T-helper 1 cell treated with Interleukin-12 subunit alpha and Interleukin-12 subunit beta and Interleukin-4 antibody, amounts not matched to agents 30 ng/mL and 1 ng/mL, for 36 hours (primary cell): ENCODE measurements around the gene TOP1. TPM values are rescaled to one million over a fixed set of nuclear protein-coding genes. Genes with fewer than 3 reads are reported as not detected.

Source experiments
- intact Hi-C: fragments of 100-400 bp; cut with micrococcal nuclease; formaldehyde crosslinking; loops from one replicate; pipeline ENCODE4 v1.15.1; 2024
- total RNA-seq: library from RNA; stranded (reverse); gene quantifications from 2 replicates; pipeline ENCODE4 v1.2.3, GENCODE V29; 2022

The TOP1 gene
- total RNA-seq, 1 donor from 2014 or later = 98.4 TPM

DNA sequence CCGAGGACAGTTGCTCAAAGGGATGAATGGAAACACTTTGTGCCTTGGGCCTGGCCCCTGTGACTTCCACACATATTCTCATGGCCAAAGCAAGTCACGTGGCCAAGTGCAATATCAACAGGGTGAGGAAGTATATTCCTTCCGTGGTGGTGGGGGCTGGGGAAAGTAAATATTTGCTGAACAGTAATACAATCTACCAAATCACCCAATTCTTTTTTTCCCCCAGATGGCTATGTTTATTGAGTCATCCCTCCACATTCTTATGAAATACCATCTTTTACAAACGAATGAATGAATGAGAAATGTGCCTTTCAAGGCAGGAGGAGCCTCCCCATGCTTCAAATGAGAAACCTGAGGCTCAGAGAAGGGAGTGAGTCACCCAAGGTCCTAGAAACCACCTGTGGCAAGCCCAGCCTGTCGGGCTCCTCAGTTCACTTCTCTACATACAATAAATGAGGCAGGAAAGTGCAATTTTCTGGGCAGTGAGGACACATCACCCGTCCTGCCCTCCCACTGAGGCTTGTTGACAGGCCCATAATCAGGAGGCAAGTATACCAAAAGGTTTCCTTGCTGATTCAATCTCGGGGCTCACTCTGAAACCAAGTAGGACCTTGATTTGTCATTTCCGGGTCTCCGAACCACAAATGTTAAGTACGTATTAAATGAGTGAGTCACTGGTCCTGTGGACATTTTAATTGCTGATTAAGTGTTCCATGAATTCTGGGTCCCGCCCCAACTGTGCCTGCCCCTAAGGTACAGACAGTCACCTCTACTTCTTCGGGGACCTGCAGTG is 25.3 kb upstream of the TOP1 start:
- intact Hi-C loops = loop anchor here (1.0 kb wide), 6 partner anchors 13 to 154 kb away; partner anchors contain the start of gene TOP1

DNA sequence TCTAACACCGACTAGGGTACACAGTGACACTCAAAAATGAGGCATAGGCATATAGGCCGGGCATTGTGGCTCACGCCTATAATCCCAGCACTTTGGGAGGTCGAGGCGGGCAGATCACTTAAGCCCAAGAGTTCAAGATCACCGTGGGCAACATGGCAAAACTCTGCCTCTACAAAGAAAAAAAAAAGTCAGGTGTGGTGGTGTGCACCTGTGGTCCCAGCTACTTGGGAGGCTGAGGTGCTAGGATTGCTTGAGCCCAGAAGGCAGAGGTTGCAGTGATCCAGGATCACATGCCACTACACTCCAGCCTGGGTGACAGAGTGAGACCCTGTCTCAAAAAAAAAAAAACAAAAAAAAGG is 24.7 kb upstream of the TOP1 start:
- intact Hi-C loops = loop anchor here (1.0 kb wide), 6 partner anchors 14 to 153 kb away; partner anchors contain the start of gene TOP1

DNA sequence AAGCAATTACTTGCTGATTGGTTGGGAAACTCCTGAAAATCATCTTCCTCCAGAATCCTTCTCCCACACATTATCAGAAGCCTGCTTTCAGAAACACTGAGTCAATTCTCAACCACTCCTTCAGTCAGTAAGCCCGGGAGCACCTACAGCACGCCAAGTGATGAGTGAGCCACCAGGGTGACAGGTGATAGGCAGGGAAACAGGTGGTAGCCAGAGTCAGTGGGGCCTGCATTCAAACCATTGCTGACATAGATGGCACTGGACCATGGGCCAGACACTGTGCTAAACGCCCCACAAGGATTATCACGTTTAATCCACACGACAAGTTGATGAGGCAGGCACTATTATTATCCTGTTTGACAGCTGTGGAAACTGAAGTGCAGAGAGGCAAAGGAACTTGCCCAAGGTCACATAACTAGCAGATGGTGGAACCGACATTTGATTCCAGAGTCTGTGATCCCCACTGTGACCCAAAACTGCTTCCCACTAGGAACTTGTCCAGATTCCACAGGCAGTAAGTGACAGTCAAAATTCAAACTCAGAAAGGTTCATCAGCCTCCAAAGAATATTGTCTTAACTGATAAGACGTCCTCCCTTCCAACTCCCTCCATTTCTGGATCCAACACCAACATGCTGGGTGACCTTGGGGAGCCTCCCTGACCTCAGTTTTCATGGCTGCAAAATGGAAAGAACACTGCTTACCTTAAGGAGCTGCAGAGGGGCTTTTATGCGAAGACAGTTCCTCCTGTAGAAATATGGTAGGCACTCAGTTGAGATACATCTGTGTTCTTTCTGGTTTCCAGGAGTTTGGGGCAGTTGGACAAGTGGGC is 23.9 kb upstream of the TOP1 start:
- intact Hi-C loops = no loop called here

DNA sequence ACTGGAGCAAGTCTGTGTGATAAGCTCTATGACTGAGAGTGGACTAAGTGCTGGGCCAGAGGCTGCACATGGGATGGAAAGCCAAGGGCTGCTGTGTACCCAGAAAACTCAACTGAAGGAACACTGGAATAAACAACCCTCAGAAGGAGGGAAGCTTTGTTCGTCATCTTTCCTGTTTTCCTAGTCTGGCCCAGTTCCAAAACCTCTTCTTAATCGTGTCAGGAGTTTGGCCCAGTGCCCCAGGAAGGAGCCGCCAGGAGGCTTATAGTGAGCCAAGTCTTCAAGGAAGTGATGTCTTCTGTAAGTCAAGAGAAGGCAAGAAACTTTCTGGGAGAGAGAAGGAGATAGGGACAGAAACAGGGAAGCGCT is 23.3 kb upstream of the TOP1 start:
- intact Hi-C loops = no loop called here

DNA sequence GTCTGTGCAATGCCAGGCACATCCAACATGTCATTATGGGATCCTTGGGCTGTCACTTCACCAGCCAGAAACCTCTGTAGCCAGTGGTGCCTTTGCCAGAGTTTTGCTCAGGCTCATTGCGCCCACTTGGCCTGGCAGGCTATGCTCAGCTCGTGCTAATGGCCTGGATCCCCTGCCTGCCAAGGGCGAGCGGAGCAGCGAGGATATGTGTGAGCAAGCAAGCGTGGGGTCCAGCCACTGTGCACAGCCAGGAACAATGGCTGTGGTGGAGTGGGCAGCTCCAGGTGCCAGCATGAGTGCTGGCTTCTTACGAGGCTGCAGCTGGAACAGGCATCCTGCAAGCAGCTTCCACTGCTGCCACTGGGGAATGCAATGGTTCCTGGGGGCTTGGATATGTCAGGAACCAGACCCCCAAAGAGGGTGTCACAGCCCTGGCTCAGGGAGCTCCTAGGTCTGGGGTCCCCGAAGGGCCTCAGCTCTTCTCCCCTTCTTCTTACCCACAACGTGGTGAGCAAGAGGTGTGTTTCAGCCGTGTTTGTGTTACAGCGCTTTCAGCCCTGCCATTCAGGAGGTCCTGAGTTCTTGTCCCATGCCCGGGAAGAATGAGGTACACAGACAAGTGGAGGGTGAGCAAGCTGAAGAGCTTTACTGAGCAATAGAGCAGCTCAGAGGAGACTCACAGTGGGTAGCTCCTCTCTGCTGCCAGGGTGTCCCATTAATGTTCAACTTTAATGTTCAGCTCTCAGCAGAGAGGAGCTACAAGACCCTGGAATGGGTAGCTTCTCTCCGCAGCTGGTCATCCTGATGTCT is 22.3 kb upstream of the TOP1 start:
- intact Hi-C loops = no loop called here

DNA sequence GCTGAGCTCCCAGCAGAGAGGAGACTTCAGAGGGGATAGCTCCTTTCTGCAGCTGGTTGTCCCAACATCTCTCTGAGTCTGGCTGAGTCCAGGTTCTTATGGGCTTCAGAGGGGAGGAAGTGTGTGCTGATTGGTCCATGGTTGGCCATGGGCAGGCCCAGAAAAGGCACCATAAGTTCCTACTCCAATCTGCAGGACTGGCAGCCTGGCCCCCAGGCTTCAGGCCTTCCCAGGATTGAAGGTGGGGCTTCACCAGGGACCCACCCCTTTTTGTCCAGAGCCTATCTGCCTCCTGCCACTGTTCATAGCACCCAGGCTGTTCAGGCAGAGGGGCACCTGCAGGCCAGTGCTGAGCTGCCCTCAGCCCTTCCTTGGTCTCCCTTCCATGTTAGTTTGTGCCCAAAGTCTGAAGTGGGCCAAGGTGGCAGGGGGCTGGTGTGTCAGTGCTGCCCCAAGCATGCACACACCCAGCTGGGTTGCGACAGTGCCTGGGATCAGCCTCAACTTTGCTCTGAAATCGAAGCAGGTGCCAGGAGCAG is 21.6 kb upstream of the TOP1 start:
- intact Hi-C loops = no loop called here

DNA sequence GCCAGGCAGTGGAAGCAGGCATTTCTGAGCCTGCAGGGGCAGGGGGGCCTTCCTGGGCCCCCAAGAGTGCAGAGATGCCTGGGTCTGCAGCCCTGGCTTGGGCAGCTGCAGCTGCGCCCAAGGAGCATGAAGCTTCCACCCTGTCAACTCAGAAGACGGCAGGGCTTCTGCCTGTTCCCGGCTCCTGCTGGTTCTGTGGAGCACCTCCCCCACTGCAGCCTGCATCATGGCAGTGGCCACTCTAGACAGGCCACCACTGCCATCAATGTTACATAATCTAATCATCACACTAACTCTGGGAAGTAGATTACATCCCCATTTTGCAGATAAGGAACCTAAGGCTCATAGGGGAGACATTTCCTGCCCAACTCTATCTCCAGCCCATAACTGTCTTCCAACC is 21.1 kb upstream of the TOP1 start:
- intact Hi-C loops = no loop called here

DNA sequence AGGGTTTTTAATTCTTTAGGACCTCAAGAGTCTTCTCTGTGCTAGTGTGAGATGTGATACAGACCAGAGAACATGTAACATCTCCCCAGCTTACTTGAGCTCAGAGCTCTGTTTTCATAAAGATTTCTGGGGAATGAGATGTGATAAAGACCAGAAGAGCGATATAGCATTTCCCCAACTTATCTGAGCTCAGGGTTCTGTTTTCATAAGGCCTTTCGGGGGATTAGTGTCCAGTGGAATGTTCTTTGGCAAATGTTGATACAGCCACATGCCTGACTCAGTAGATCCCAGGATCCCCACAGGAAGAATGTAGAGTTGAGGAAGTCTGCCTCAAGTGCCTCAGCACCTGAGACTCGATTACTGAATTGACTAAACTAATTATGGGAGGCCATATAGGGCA is 18.7 kb upstream of the TOP1 start:
- intact Hi-C loops = loop anchor here (2.0 kb wide), 1 partner anchor 19 kb away; no protein-coding TSS in a partner anchor

DNA sequence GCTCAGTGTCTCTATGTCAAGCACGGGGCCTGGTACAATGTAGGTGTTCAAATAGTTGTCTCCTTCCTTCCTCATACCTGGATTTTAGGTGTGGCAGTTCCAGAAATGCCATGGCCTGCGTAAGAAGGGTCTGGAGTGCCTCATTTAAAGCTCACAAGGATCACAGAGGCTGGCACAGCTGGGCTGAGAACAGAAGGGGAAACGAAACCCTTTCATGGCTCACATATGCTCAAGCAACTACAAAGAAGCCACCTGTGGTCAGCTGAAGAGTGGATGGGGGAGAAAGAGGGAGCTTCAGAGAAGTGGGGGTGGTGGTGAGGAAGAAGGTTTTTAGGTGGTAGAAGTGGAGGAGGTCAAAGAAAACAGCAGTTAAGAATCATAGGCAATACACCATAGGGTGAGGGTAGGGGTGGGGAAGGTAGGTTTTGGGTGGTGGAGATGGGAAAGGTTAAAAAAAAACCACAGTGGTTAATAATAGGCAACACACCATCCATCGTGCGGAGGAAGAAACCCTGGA is 17.0 kb upstream of the TOP1 start:
- intact Hi-C loops = no loop called here

DNA sequence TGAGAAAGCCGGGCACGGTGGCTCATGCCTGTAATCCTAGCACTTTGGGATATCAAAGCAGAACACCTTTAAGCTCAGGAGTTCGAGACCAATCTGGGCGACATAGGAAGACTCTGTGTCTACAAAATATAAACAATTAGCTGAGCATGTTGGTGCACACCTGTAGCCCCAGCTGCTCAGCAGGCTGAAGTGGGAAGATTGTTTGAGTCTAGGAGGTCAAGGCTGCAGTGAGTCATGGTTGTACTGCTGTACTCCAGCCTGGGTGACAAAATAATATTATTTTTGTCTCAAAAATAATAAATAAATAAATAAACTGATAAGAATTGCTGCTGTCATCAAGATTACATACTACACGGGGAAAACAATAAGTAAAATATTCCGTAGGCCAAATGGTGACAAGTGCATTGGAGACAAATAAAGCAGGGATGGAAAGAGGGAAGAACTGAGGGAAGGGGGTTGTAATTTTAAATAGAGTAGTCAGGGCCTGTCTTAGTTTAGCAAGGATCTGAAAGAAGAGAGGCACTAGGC is 14.0 kb upstream of the TOP1 start:
- intact Hi-C loops = no loop called here

DNA sequence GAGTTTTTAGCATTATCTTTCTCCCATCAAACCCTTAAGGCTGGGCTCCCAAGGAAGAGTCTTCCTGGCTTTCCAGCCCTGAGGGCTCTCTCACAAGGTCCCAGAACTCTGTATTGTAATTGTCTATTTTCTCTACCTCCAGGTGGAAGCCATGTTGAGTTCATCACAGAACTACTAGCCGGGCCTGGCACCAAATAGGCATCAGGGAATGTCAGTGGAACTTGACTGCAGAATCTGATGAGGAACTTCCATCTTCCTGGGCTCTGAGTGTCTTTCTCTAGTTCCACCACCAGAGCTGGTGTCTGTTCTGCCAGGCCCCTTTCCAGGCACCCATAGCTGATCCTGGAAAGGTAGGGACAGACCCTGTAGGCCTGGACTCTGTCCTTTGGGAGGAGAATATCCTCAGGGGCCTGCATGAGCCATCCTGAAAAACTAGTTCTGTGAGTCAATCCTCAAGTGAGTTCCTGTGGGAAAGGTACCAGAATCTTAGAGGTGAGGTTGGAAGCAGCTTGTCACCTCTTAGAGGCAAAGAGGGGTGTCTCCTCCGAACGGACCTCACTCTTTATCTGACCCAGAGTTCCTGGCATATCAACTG is 11.1 kb upstream of the TOP1 start:
- intact Hi-C loops = no loop called here

DNA sequence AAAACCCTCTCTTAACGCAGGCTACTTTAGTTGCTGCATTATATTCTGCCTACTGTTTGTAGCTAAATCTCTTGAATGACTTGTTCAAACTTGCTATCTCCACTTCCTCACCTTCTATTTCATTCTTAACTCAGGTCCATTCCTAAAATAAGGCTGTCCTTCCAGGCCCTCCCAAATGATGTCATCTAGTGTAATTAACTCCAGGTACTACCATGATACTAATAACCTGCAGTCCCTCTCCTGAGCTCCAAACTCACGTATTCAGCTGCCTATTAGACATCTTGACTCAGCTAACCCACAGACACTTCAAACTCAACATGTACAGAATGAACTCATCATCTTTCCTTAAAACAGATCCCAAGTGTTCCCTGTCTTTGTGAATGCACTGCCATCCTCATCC is 10.5 kb upstream of the TOP1 start:
- intact Hi-C loops = no loop called here

DNA sequence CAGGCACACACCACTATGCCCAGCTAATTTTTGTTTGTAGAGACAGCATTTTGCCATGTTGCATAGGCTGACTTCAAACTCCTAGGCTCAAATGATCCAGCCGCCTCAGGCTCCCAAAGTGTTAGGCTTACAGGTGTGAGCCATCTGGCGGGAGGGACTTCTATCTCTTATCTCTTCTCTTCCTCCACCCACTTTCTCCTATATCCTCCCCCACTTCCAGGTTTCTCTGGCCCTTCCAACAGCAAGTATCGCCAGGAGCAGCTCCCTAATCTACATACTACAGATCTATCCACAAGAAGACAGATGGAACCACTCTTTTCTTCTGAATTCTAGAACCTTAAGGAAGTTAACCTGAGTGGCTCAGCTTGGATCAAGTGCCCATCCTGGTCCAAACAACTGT is 5.1 kb upstream of the TOP1 start:
- intact Hi-C loops = no loop called here

DNA sequence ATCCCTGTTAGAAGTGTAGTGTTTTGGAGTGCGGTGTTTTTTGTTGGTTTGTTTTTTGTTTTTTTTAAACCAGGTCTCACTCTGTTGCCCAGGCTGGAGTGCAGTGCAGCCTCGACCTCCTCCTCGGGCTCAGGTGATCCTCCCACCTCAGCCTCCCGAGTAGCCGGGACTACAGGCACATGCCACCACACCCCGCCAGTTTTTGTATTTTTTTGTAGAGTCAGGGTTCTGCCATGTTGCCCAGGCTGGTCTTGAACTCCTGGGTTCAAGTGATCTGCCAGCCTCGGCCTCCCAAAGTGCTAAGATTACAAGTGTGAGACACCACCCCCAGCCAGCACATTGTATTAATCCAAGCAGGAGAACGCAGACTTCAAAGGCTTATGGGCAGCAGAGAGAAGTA is 1.3 kb upstream of the TOP1 start:
- intact Hi-C loops = no loop called here

DNA sequence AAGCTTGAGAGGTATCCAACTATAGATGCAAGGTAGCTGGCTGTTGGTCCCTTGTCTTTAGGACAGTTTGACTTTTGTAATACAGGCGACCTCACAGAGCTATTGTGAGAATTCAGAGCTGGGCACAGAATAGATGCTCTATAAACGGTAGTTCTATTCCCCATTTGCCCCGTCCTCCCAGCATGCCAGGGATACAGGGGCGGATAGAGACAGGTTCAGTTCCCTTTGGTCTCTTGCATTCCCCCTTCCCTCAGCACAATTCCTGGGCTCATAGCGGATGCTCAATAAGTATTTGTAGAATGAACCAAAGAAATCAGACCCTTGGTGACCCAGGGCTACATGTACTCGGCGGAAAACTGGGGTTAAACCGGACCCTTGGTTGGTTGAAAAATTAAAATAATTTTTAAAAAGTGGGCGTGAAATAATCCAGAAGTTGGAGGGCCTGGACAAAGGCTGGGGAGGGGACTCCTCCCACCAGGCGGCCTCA is 707 bp upstream of the TOP1 start:
- intact Hi-C loops = loop anchor here (1.0 to 2.0 kb wide), 10 partner anchors 20 to 665 kb away; partner anchors contain the start of genes PLCG1 and ZHX3

DNA sequence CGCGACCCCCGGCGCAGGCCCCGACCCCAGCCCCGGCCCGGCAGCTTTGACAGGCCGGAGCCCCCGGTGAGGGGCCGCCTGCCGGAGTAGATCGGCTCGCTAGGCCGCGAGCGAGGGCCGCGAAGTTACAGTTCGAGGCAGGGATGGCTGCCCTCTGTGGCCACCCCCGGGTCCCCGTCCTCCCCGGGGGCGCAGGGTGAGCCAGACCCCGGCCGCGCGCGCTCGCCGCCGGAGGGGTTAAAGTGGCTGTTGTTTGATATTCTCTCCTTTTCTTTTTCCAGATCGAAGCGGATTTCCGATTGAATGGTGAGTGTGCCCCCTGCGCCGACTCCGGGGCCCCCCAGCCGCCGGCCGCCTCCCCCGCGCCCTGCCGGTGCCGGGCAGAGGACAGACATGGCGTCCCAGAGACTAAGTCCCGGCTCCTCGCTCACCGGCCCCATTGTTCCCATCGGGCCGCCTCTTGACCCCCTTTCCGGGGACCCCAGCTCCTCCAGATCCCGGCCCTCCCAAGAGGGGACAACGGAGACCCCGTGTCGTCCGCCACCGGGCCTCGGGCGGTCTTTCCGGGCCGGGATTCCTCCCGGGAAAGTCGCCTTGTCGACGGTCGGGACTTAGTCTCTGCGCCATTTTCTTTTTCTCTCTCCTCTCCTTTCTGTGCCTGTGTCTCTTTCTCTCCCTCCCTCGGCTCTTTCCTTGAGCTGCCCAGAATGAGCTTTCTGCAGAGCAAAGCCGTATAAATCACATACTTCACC is 704 bp downstream of the TOP1 start:
- intact Hi-C loops = loop anchor here (2.0 kb wide), 2 partner anchors 61 to 663 kb away; no protein-coding TSS in a partner anchor

DNA sequence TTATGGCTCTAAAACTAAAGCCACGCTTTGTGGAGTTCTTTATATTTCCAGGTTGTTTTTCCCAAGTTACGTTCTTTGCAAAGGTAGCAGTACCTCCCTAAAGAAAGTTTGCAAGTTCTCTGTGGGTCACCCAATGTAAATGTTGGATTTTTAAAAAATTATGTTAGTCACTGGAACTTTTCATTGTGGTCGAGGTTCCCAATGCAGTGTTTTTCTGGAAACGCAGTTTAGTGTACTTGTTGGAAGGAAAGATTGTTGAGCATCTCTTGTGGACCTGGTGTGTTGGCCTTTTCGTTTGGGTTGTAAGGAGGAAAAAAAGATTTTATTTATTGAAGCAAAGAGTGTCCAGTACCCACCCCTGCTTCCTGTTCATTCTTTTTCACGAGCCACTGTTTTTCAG is 1.4 kb downstream of the TOP1 start:
- intact Hi-C loops = loop anchor here (1.0 kb wide), 1 partner anchor 11 kb away; no protein-coding TSS in a partner anchor

DNA sequence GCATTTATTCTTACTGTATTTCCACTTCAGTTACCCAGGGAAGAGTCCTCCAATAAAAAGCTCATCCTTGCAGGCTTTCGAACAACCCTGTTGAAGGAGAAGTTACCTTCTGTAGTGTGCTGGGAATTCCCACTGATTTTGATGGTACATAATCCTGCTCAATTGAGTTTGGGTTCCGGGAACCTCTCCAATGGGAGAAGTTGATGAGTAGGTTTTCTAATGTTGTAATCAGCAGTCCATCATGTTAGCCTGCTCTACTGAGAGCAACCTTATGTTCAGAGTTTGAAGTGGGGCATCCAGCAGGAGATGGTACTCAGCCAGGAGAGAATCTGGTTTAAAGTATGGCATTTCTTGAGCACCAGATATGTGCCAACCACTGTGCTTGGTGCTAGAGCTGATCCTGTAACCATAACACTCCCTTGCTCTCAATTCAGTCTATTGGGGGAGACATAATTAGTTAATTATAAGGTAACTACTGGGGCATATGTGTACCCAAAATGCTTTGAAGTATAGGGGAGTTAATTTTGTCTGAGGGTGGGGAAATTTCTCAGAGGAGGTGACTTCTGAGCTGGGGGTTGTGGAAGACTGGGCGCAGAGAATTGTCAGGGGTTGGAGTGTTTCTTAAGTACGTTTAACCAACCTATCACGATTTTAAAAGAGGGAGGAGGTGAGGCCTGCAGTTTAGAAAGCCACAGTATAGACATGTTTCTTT is 2.1 kb downstream of the TOP1 start:
- intact Hi-C loops = loop anchor here (1.0 kb wide), 2 partner anchors 11 to 310 kb away; partner anchors contain the start of gene LPIN3

DNA sequence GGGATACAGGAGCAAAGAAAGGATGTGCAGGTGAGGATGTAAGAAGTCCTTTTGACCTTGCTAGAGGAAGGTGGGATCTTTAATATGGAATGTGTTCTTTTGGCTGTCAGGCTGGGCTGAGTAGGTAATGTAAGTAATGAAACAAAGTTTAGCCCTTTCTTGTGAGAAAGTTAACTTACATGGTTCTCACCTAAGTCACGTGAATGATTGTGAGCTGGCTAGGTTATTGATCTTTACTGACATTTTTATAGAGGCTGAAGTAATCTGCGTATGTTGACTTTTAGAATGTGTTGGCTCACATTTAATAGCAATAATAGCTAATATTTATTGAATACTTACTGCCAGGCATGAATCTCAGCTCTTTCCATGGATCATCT is 2.6 kb downstream of the TOP1 start:
- intact Hi-C loops = loop anchor here (1.0 kb wide), 1 partner anchor 309 kb away; the partner anchor contains the start of gene LPIN3
